ENCODE measurements around the gene BLTP3A.
"Not testable (repeated sequence)": the region's sequence is repeated elsewhere in the genome, so short reads cannot be mapped to it uniquely, and the experiment has no call there.

Gene BLTP3A, protein sequence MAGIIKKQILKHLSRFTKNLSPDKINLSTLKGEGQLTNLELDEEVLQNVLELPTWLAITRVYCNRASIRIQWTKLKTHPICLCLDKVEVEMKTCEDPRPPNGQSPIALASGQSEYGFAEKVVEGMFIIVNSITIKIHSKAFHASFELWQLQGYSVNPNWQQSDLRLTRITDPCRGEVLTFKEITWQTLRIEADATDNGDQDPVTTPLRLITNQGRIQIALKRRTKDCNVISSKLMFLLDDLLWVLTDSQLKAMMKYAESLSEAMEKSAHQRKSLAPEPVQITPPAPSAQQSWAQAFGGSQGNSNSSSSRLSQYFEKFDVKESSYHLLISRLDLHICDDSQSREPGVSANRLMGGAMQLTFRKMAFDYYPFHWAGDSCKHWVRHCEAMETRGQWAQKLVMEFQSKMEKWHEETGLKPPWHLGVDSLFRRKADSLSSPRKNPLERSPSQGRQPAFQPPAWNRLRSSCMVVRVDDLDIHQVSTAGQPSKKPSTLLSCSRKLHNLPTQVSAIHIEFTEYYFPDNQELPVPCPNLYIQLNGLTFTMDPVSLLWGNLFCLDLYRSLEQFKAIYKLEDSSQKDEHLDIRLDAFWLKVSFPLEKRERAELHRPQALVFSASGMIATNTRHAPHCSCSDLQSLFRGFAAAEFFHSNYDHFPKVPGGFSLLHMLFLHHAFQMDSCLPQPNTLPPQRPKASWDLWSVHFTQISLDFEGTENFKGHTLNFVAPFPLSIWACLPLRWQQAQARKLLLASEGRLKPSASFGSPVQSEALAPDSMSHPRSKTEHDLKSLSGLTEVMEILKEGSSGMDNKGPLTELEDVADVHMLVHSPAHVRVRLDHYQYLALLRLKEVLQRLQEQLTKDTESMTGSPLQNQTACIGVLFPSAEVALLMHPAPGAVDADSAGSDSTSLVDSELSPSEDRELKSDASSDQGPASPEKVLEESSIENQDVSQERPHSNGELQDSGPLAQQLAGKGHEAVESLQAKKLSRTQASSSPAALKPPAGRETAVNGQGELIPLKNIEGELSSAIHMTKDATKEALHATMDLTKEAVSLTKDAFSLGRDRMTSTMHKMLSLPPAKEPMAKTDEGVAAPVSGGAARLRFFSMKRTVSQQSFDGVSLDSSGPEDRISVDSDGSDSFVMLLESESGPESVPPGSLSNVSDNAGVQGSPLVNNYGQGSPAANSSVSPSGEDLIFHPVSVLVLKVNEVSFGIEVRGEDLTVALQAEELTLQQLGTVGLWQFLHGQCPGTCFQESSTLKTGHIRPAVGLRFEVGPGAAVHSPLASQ (N-terminal part only)

DNA sequence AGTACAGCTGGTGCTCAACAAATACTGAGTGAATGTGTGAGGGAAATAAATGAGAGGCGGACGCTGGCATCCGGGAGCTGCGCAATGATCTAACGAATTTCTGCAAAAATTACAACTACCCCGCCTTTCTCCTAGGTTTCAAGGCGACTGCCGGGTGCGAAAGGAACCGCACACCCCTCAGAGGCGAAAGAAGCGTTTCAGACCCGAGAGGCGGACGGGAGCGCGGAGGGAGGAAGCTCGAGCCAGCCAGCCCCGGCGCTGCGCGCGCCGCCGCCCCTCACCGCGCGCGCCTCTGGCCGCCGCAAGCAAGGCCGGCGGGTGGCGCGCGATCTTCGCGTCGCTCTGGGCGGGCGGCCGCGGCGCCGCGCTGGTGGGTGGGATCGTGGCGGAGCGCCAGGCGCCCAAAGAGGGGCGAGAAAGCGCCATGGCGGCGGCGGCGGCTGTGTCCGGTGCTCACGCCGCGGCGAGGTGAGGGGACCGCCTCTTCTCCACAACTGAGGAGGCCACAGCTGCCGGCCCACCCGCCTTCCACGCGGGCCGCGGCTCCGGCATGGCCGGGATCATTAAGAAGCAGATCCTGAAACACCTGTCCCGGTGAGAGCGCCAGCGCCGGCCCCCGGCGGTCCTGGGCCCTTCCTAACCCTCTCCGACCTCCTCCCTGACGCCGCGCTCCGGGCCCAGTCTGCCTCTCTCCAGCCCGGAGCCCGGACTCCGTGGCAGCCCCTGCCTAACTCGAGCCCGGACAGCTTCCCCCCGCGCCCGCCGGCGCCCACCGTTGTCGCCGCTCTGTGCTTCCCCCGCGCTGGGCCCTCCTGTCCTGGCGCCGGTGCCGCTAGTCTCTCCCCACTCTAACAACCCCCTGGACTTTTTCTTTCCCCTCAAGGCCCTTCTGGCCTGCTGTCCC lies at the start of gene BLTP3A:
Gene BLTP3A (plus strand): TSS at position 383 of the 904 bp plus-strand sequence. CDS start 168 bp downstream, at position 551.
- Mint-ChIP-seq H3K9me3 (peaks cover 4% of the 10 kb centered on the region), H3K4me3 (peak within 1 kb of the TSS; percentile 95 to 97 (median 96)), H3K27ac (peak within 1 kb of the TSS; percentile 86 to 97 (median 95)), H3K27me3 (ENCODE audit: low read depth) (no peaks in the 10 kb centered on the region), H3K4me1 (peaks cover 22% of the 10 kb centered on the region), H3K36me3 (ENCODE audit: low read depth) (no peaks in the 10 kb centered on the region)
- TF ChIP-seq, protein P1, sequence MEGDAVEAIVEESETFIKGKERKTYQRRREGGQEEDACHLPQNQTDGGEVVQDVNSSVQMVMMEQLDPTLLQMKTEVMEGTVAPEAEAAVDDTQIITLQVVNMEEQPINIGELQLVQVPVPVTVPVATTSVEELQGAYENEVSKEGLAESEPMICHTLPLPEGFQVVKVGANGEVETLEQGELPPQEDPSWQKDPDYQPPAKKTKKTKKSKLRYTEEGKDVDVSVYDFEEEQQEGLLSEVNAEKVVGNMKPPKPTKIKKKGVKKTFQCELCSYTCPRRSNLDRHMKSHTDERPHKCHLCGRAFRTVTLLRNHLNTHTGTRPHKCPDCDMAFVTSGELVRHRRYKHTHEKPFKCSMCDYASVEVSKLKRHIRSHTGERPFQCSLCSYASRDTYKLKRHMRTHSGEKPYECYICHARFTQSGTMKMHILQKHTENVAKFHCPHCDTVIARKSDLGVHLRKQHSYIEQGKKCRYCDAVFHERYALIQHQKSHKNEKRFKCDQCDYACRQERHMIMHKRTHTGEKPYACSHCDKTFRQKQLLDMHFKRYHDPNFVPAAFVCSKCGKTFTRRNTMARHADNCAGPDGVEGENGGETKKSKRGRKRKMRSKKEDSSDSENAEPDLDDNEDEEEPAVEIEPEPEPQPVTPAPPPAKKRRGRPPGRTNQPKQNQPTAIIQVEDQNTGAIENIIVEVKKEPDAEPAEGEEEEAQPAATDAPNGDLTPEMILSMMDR (IDR thresholded peaks at IDR 0.05; ENCODE audit: unreplicated experiment in 3 of 3) = no peak

DNA sequence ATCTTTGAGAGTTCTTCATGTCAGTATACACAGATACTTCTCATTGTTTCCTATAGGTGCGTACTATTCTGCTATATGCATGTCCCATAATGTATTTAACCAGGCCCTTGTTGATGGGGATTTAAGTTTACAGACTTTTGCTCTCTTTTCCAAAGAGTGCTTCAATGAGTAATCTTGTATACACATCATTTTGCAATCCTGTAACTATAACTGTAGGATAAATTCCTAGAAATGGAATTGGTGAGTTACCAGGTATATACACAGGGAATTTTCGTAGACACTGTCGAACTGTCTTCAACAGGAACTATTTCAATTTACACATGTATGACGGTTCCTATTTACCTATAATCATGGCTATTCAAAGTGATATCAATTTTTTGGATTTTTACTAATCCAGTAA lies 49.8 kb upstream of the BLTP3A start:
- H3K4me1 Mint-ChIP-seq = no peaks in the 10 kb centered on the region
- TF ChIP-seq, protein P1 (IDR thresholded peaks at IDR 0.05; ENCODE audit: unreplicated experiment in 3 of 3) = no peak
- no peaks in the 10 kb centered on the region for H3K9me3 Mint-ChIP-seq
- no peak overlapping the region for H3K27ac Mint-ChIP-seq
- peaks cover 5% of the 10 kb centered on the region for H3K27me3 Mint-ChIP-seq (ENCODE audit: low read depth)
- H3K4me3 Mint-ChIP-seq = no peak overlapping the region
- no peaks in the 10 kb centered on the region for H3K36me3 Mint-ChIP-seq (ENCODE audit: low read depth)

DNA sequence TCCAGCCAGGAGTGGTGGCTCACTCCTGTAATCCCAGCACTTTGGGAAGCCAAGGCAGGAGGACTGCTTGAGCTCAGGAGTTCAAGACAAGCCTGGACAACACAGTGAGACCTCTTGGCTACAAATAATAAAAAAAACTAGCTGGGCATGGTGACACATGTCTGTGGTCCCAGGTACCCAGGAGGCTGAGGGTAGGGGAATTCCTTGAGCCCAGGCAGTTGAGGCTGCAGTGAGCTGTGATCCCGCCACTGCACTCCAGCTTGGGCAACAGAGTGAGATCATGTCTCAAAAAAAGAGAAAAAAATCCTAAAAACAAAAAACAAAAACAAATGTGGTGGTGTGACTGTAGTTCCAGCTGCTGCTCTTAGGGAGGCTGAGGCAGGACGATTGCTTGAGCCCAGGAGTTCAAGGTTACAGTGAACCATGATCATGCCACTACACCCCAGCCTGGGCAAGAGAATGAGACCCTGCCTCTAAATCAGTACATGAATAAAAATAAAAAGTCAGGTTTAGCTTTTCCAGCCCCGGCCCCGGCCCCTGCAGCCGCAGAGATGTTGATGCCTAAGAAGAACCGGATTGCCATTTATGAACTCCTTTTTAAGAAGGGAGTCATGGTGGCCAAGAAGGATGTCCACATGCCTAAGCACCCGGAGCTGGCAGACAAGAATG lies 48.1 kb upstream of the BLTP3A start:
- H3K27me3 Mint-ChIP-seq (ENCODE audit: low read depth) = peaks cover 5% of the 10 kb centered on the region
- TF ChIP-seq, protein P1 (IDR thresholded peaks at IDR 0.05; ENCODE audit: unreplicated experiment in 3 of 3) = no peak
- H3K4me3 Mint-ChIP-seq = no peak overlapping the region
- no peak overlapping the region for H3K27ac Mint-ChIP-seq
- no peaks in the 10 kb centered on the region for H3K4me1 Mint-ChIP-seq
- H3K36me3 Mint-ChIP-seq (ENCODE audit: low read depth) = no peaks in the 10 kb centered on the region
- H3K9me3 Mint-ChIP-seq = no peaks in the 10 kb centered on the region

DNA sequence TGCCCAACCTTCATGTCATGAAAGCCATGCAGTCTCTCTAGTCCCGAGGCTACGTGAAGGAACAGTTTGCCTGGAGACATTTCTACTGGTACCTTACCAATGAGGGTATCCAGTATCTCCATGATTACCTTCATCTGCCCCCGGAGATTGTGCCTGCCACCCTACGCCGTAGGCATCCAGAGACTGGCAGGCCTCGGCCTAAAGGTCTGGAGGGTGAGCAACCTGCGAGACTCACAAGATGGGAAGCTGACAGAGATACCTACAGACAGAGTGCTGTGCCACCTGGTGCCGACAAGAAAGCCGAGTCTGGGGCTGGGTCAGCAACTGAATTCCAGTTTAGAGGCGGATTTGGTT lies 47.6 kb upstream of the BLTP3A start:
- H3K4me3 Mint-ChIP-seq; H3K27me3 Mint-ChIP-seq (ENCODE audit: low read depth); H3K9me3 Mint-ChIP-seq; H3K4me1 Mint-ChIP-seq; H3K27ac Mint-ChIP-seq; H3K36me3 Mint-ChIP-seq (ENCODE audit: low read depth): not testable (repeated sequence)

DNA sequence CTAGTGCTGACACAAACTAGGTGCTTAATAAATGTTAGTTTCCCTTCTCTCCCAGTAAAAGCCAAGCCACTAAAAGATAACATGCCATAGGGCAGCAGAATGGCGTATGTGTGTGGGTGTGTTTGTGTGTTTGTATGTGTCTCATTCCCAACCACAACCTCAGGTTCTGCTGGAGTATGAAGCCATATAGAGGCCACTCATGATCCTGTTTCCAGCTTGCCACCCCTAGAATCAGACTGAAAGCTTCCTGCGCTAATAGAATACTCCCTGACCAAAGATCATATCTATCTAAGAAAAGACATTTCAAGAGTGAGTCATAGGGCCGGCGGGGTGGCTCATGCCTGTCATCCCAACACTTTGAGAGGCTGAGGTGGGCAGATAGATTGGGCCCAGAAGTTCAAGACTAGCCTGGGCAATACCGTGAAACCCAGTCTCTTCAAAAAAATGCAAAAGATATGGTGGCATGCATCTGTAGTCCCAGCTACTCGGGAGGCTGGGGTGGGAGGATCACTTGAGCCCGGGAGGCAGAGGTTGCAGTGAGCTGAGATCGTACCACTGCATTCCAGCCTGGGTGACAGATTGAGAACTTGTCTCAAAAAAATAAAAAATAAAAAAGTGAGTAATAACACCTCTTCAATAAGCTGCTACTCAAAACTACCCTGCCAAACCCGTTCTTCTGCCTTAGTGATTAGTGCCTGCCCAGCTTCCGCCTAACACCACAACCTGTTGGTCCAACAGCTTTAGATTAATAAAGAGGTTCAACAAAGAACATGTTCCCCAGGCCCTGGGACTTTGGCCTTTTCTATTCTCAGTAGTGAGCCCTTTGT lies 46.4 kb upstream of the BLTP3A start:
- H3K36me3 Mint-ChIP-seq (ENCODE audit: low read depth) = no peaks in the 10 kb centered on the region
- no peak overlapping the region for H3K27ac Mint-ChIP-seq
- TF ChIP-seq, protein P1 (IDR thresholded peaks at IDR 0.05; ENCODE audit: unreplicated experiment in 3 of 3) = no peak
- H3K9me3 Mint-ChIP-seq = no peaks in the 10 kb centered on the region
- H3K4me1 Mint-ChIP-seq = no peaks in the 10 kb centered on the region
- peaks cover 5% of the 10 kb centered on the region for H3K27me3 Mint-ChIP-seq (ENCODE audit: low read depth)
- H3K4me3 Mint-ChIP-seq = no peak overlapping the region
